Stomach (tissue), 4 donors: ENCODE measurements around the gene TENT4B.

Source experiments
- POLR2A ChIP-seq, 4 donors: fragments of 450-650 bp; IDR thresholded peaks; one replicate each; pipeline ENCODE4 v1.6.1; 2016; ENCODE audit warnings: antibody characterized with exemption in 4 of 4, control low read depth in 2 of 4, mild to moderate bottlenecking in 1 of 4, moderate library complexity in 1 of 4
- POLR2AphosphoS5 ChIP-seq, 3 donors: sonication (generic); formaldehyde crosslinking; IDR thresholded peaks; one replicate each; pipeline ENCODE4 v1.6.1; 2016; ENCODE audit warnings: antibody characterized with exemption in 3 of 3
- TF ChIP-seq, protein P1 (sequence below), 7 experiments: fragments of 450-650 bp in 4 of 7; fragments of 200-600 bp in 3 of 7; sonication (generic) in 3 of 7; IDR thresholded peaks; one replicate each; pipeline ENCODE4 v1.5.1; 2016 to 2019; ENCODE audit warnings: antibody characterized with exemption in 7 of 7, control low read depth in 2 of 7, mild to moderate bottlenecking in 1 of 7

DNA sequence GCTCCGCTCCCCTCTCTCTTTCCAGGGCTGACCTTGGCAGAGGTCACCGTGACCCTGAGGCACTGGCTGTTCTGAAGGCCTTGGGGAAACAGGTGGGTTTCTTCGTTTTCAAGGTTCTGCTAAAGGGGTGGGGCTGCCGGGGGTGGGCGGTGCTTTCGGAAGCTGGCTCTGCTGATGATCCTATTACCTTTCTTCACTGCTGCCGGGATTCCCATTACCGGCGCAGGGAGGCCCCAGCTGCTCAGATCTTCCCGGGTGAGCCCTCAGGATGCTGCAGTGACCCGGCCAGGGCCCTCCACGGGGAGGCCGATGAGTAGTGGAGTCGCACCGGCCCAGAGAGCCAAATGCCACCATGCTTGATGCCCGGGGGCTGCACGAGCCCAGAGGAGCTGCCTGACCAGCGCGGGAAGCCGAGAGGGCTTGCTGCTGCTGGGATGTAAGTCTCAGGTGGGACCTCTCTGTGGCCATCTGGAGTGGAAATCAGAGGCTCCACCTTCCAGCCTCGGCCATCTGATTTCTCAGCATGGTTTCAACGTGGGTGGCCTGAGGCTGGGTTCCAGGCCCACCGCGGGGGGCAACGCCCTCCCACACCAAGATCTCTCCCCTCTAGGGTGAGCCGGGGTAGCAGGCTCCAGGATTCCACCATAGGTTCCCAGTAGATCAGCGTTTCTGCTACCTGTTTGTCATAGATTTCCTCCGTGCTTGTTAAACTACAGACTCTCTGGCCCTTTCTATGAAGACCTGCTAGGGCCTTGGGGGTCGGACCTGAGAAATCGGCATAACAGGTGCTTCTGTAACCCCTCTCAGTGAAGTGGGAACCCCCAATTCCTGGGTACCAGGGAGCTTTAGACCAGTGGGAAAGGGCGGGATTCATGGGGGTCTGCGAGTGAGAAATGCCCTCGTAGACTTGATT lies 91.7 kb downstream of the TENT4B start:
- TF ChIP-seq POLR2AphosphoS5 (IDR thresholded peaks at IDR 0.05) (no peak), POLR2A (IDR thresholded peaks at IDR 0.05) (no peak)
- TF ChIP-seq, protein P1, sequence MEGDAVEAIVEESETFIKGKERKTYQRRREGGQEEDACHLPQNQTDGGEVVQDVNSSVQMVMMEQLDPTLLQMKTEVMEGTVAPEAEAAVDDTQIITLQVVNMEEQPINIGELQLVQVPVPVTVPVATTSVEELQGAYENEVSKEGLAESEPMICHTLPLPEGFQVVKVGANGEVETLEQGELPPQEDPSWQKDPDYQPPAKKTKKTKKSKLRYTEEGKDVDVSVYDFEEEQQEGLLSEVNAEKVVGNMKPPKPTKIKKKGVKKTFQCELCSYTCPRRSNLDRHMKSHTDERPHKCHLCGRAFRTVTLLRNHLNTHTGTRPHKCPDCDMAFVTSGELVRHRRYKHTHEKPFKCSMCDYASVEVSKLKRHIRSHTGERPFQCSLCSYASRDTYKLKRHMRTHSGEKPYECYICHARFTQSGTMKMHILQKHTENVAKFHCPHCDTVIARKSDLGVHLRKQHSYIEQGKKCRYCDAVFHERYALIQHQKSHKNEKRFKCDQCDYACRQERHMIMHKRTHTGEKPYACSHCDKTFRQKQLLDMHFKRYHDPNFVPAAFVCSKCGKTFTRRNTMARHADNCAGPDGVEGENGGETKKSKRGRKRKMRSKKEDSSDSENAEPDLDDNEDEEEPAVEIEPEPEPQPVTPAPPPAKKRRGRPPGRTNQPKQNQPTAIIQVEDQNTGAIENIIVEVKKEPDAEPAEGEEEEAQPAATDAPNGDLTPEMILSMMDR (IDR thresholded peaks at IDR 0.05): no peak
